WERI-Rb-1 (cell line): ENCODE results near the gene UPK3A.

ENCODE experiments used
- DNase-seq: peaks from one replicate; pipeline ENCODE4 v3.0.0-alpha.2; 2020
- H3K27ac ChIP-seq: fragments of 250-450 bp; sonication (Bioruptor Pico); 2 replicates; pipeline ENCODE4 v1.5.1; 2020; ENCODE audit warnings: mild to moderate bottlenecking, moderate library complexity
- H3K27me3 ChIP-seq: fragments of 250-450 bp; sonication (Bioruptor Pico); 2 replicates; pipeline ENCODE4 v1.5.1; 2021; ENCODE audit warnings: mild to moderate bottlenecking, low read depth, moderate library complexity; ENCODE audit not compliant: insufficient read depth, severe bottlenecking
- H3K36me3 ChIP-seq: fragments of 250-450 bp; sonication (Bioruptor Pico); 2 replicates; pipeline ENCODE4 v1.5.1; 2020; ENCODE audit warnings: mild to moderate bottlenecking, moderate library complexity
- H3K4me3 ChIP-seq: 2 replicates; pipeline ENCODE4 v1.5.1; 2011; ENCODE audit warnings: low read depth, mild to moderate bottlenecking, control low read depth, low read length
- H3K9me3 ChIP-seq: fragments of 250-450 bp; sonication (Bioruptor Pico); 2 replicates; pipeline ENCODE4 v1.5.1; 2021; ENCODE audit warnings: mild to moderate bottlenecking, moderate library complexity; ENCODE audit not compliant: severe bottlenecking
- TF ChIP-seq, protein P1 (sequence below): IDR thresholded peaks from 2 replicates; pipeline ENCODE4 v1.5.1; 2011; ENCODE audit warnings: low read depth, mild to moderate bottlenecking, control low read depth, inconsistent platforms, low read length

The UPK3A gene

DNA sequence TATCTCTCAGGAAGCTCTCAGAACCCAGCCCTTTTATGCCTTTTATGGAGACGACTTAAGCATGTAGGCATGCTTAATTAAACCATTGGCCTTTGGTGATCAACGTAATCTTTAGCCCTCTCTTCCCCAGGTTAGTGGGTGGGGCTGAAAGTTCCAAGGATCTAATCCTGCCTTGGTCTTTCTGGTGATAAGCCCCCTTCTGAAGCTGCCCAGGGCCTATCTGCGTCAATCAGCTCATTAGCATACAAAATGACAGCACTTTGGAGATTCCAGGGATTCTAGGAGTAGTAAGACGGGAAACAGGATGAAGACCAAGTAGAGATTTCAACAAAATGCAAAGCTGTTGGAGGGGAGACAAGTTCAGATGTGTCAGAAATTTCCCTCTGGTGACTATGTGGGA is 28.1 kb downstream of the UPK3A start:
- H3K9me3 ChIP-seq, result no peaks in the 10 kb centered on the region
- no peak overlapping the region for H3K4me3 ChIP-seq
- no peak for DNase-seq
- no peak overlapping the region for H3K27ac ChIP-seq
- H3K36me3 ChIP-seq, result peaks cover 9% of the 10 kb centered on the region
- TF ChIP-seq, protein P1, sequence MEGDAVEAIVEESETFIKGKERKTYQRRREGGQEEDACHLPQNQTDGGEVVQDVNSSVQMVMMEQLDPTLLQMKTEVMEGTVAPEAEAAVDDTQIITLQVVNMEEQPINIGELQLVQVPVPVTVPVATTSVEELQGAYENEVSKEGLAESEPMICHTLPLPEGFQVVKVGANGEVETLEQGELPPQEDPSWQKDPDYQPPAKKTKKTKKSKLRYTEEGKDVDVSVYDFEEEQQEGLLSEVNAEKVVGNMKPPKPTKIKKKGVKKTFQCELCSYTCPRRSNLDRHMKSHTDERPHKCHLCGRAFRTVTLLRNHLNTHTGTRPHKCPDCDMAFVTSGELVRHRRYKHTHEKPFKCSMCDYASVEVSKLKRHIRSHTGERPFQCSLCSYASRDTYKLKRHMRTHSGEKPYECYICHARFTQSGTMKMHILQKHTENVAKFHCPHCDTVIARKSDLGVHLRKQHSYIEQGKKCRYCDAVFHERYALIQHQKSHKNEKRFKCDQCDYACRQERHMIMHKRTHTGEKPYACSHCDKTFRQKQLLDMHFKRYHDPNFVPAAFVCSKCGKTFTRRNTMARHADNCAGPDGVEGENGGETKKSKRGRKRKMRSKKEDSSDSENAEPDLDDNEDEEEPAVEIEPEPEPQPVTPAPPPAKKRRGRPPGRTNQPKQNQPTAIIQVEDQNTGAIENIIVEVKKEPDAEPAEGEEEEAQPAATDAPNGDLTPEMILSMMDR, result no peak
- H3K27me3 ChIP-seq, result no peaks in the 10 kb centered on the region

DNA sequence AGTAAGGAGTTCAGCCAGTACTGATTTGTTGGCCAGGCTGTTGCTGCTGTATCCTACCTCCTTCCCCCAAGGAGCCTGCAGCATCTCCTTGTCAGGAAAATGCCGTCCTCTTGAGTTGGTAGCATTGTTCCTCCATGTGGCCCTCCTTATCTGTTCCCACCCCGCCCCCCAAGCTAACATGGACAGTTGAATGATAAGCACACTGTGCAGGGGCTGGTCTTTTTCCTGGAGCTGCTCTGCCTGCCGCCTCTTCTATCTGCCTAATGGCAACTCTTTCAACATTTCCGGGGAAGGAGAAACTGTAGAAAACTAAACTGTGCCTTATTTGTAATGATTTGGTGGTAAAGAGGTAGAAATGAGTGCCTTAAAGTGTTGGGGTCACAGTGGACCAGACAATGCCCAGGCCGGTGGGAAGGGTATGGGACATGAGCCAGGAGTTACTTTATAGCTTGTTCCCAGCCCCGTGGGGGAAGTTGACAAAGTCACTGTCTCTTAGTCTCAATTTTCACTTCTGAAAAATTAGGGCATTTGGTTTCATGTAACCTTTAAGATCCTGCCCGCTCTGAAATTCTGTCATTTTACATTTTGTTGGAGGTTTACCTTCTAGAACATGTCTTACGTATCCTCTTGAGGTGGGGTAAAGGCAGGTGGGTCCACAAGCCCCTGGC is 29.4 kb downstream of the UPK3A start:
- TF ChIP-seq, protein P1, result no peak
- H3K27me3 ChIP-seq, result no peaks in the 10 kb centered on the region
- no peak overlapping the region for H3K27ac ChIP-seq
- H3K9me3 ChIP-seq, result no peaks in the 10 kb centered on the region
- no peak overlapping the region for H3K4me3 ChIP-seq
- no peak for DNase-seq
- peaks cover 9% of the 10 kb centered on the region for H3K36me3 ChIP-seq

DNA sequence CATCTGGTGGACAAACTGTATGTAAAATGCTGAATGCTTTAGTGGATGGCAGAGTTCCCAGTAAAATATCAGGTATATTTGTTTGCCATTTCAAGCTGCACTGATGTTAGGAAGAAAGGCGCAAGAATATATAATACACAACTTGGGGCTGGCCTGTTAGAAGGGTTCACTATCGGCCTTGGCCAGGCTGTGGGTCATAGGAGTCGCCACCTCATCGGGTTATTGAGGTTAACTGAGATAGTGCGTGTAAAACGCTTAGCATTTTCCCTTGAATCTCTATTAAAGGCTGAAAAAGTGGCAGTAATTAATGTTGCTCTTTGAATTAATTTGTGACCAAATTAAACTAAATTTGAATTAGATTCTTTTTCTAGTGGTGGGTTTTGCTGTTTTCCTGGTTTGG is 30.0 kb downstream of the UPK3A start:
- no peaks in the 10 kb centered on the region for H3K9me3 ChIP-seq
- no peak overlapping the region for H3K27ac ChIP-seq
- no peak overlapping the region for H3K4me3 ChIP-seq
- no peak for DNase-seq
- peaks cover 9% of the 10 kb centered on the region for H3K36me3 ChIP-seq
- no peaks in the 10 kb centered on the region for H3K27me3 ChIP-seq
- TF ChIP-seq, protein P1, result no peak

DNA sequence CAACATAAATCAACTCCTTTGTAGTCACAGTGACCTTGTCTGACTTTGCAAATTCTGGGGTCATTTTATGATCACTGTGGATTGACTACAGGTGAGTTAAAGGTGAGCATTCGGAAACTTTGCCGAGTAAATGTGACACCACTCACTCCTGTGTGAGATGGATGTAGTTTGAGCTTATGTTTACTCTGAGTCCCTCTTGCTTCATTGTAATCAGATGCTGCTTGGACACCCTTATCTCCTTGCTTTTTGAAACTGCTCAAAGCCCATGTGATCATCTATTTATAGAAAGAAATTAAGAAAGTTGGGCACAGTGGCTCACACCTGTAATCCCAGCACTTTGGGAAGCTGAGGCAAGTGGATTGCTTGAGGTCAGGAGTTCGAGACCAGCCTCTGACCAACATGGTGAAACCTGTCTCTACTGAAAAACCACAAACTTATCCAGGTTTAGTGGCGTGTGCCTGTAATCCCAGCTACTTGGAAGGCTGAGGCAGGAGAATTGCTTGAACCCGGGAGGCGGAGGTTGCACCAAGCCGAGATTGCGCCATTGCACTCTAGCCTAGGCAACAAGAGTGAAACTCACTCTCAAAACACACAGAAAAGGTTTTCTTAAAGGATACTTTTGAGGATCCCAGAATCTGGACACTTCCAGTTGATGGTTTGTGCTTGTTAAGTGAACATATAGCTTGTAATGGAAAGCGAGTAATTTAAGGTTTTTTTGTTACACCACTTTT is 32.2 kb downstream of the UPK3A start:
- TF ChIP-seq, protein P1, result no peak
- H3K36me3 ChIP-seq, result peaks cover 8% of the 10 kb centered on the region
- H3K27ac ChIP-seq, result no peak overlapping the region
- H3K4me3 ChIP-seq, result no peak overlapping the region
- no peaks in the 10 kb centered on the region for H3K27me3 ChIP-seq
- no peaks in the 10 kb centered on the region for H3K9me3 ChIP-seq
- no peak for DNase-seq

DNA sequence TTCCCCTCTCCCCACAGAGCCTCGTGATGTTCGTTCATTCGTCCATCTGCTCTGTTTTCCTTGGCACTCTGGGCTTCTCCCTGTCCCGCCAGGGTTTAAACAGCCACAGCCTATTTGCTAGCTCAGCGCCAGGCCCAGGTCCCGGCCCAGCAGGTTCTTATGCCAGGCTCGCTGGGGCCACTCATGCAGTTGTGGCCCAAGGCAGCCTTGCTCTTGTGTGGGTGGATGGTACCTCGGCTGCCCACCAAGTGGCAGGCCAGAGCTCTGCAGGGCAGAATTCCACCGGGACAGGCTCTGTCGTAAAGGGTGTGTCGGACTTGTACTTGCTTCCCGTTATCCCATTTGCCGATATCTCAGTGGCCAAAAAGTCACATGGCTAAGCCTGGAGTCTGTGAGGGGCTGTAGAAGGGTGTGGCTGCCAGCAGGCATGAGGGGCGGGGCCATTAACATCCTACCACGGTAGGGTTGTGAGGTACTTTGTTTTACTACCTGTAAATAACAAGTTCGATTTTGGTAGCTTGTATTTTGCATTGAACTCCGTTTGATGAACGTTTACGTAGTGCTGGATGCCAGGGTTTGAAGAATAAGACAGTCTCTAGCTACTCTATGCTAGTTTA is 32.9 kb downstream of the UPK3A start:
- peaks cover 5% of the 10 kb centered on the region for H3K36me3 ChIP-seq
- TF ChIP-seq, protein P1, result peak; percentile 43
- H3K27me3 ChIP-seq, result no peaks in the 10 kb centered on the region
- no peak overlapping the region for H3K4me3 ChIP-seq
- DNase-seq, result no peak
- H3K9me3 ChIP-seq, result no peaks in the 10 kb centered on the region
- H3K27ac ChIP-seq, result no peak overlapping the region
